Spleen (tissue), 7 donors: Measurements from ENCODE around the gene ABCE1.

ENCODE experiments used
- POLR2AphosphoS5 ChIP-seq, 3 donors: sonication (generic); formaldehyde crosslinking; IDR thresholded peaks; one replicate each; pipeline ENCODE4 v1.5.1; 2017; ENCODE audit warnings: antibody characterized with exemption in 3 of 3
- TF ChIP-seq, protein P1 (sequence below), 11 experiments: fragments of 200-600 bp in 7 of 11; fragments of 450-650 bp in 4 of 11; sonication (generic) in 4 of 11; IDR thresholded peaks in 8 of 11; conservative IDR thresholded peaks in 3 of 11; 1 replicate in 7 of 11; 2 replicates in 4 of 11; pipeline versions ENCODE4 v1.4.0 to v1.8.0; 2016 to 2021; ENCODE audit warnings: antibody characterized with exemption in 11 of 11, inconsistent platforms in 4 of 11, mild to moderate bottlenecking in 1 of 11
- donor health status: DM: no; HTN: no; CAD: no; lungs with moderate emphysema.
- donor health status: DM: no; HTN: no; CAD: no.
- donor health status: DM: no; HTN: no; CAD: no.

DNA sequence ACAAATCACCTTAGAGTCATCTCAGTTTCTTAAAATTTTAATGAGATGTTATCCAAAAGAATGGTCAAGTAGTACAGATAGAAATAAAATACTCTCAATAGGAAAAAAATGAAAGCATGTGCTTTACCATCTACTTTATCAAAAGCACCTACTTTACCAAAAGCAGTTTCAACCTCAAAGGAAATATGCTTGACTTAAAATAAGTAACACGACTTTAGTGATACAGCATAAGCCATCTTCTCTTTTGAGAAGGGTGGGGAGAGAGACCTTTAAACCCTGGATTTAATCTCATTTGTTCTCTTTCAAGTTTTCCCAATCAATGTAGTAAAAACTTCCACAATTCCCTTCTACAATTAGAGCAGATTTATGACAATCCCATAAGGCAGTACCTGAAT, 55.8 kb downstream of the ABCE1 start:
- no peak for TF ChIP-seq POLR2AphosphoS5 (IDR thresholded peaks at IDR 0.05)
- TF ChIP-seq, protein P1, sequence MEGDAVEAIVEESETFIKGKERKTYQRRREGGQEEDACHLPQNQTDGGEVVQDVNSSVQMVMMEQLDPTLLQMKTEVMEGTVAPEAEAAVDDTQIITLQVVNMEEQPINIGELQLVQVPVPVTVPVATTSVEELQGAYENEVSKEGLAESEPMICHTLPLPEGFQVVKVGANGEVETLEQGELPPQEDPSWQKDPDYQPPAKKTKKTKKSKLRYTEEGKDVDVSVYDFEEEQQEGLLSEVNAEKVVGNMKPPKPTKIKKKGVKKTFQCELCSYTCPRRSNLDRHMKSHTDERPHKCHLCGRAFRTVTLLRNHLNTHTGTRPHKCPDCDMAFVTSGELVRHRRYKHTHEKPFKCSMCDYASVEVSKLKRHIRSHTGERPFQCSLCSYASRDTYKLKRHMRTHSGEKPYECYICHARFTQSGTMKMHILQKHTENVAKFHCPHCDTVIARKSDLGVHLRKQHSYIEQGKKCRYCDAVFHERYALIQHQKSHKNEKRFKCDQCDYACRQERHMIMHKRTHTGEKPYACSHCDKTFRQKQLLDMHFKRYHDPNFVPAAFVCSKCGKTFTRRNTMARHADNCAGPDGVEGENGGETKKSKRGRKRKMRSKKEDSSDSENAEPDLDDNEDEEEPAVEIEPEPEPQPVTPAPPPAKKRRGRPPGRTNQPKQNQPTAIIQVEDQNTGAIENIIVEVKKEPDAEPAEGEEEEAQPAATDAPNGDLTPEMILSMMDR (IDR thresholded peaks at IDR 0.05 in 8 of 11, conservative IDR thresholded peaks at IDR 0.05 in 3 of 11), result no peak
